HepG2 (cell line): Measurements from ENCODE around the gene ALLC. TPM values are rescaled to one million over a fixed set of nuclear protein-coding genes. Genes with fewer than 3 reads are reported as not detected.

Source experiments
- ATAC-seq: fragments of 200-7000 bp; cut with Tn5 transposase; 3 replicates; pipeline ENCODE4 v1.9.1; 2020; ENCODE audit warnings: mild to moderate bottlenecking, moderate library complexity
- Bru-seq: library from RNA; stranded (reverse); fragments of 400-500 nt; gene quantifications from one replicate; lab custom pipeline; 2021; lab: Mats Ljungman, UMichigan
- BruChase-seq, 2 experiments: library from RNA; stranded (reverse); fragments of 400-500 nt; gene quantifications; one replicate each; lab custom pipeline; 2021; lab: Mats Ljungman, UMichigan
- BruUV-seq: library from RNA; stranded (reverse); fragments of 400-500 nt; replicated peaks from 2 replicates; lab custom pipeline; 2021; lab: Mats Ljungman, UMichigan
- CTCF ChIA-PET: fragments of 300-600 bp; formaldehyde crosslinking; extraction: SDS; loops from one replicate; lab custom pipeline; 2021; ENCODE audit warnings: low total read pairs, inconsistent platforms, low intra/inter-chr PET ratio; lab: Yijun Ruan, JAX
- POLR2A ChIA-PET: fragments of 350-600 bp; sonication (Branson Sonifier 250); formaldehyde crosslinking; loops from one replicate; lab custom pipeline; 2020; ENCODE audit warnings: antibody characterized with exemption, inconsistent platforms; lab: Yijun Ruan, JAX
- DNase-seq: peaks from one replicate; pipeline ENCODE4 v3.0.0-alpha.2; 2015; ENCODE audit warnings: low spot score
- FAIRE-seq: peaks from 3 replicates; lab custom pipeline; 2011; peaks lifted over from hg19 to GRCh38; lab: Jason Lieb, UNC
- H2AFZ ChIP-seq: one replicate; pipeline ENCODE4 v1.6.1; 2011; ENCODE audit warnings: low read length, inconsistent platforms
- H3K27ac ChIP-seq: fragments of 300-600 bp; 3 replicates; pipeline ENCODE4 v1.8.0; 2011; ENCODE audit warnings: mixed run types, mild to moderate bottlenecking, mixed read lengths, low read length, inconsistent platforms; ENCODE audit not compliant: insufficient read depth; ENCODE audit errors: extremely low read length
- H3K27me3 ChIP-seq, 2 experiments: fragments of 200-600 bp in 1 of 2; 2 replicates in 1 of 2; 3 replicates in 1 of 2; pipeline versions ENCODE4 v1.6.0 to v1.8.0; 2011; ENCODE audit warnings: low read length in 2 of 2, mild to moderate bottlenecking in 2 of 2, moderate library complexity in 2 of 2, inconsistent platforms in 1 of 2; ENCODE audit not compliant: insufficient read depth in 2 of 2, control insufficient read depth in 1 of 2
- H3K36me3 ChIP-seq, 2 experiments: fragments of 200-600 bp in 1 of 2; replicated peaks in 1 of 2; 2 replicates in 1 of 2; 3 replicates in 1 of 2; pipeline versions ENCODE4 v1.5.1 to v1.8.0; 2011; ENCODE audit warnings: low read length in 2 of 2, inconsistent platforms in 1 of 2; ENCODE audit not compliant: insufficient read depth in 2 of 2, control insufficient read depth in 1 of 2
- H3K4me1 ChIP-seq: 2 replicates; pipeline ENCODE4 v1.5.1; 2012; ENCODE audit warnings: low read length, inconsistent platforms; ENCODE audit not compliant: insufficient read depth
- H3K4me2 ChIP-seq: 2 replicates; pipeline ENCODE4 v1.6.0; 2011; ENCODE audit warnings: low read depth, low read length, inconsistent platforms
- H3K4me3 ChIP-seq, 3 experiments: fragments of 200-600 bp in 1 of 3; sonication (generic), shearing (Covaris generic) in 1 of 3; replicated peaks in 1 of 3; 2 replicates each; pipeline ENCODE4 v1.5.1; 2011 to 2016; ENCODE audit warnings: low read length in 3 of 3, inconsistent platforms in 2 of 3, low read depth in 2 of 3, mild to moderate bottlenecking in 2 of 3, control low read depth in 1 of 3, mixed read lengths in 1 of 3; ENCODE audit not compliant: insufficient read depth in 1 of 3
- H3K79me2 ChIP-seq: one replicate; pipeline ENCODE4 v1.6.1; 2011; ENCODE audit warnings: low read length, inconsistent platforms; ENCODE audit not compliant: insufficient read depth
- H3K9ac ChIP-seq: 2 replicates; pipeline ENCODE4 v1.6.0; 2011; ENCODE audit warnings: mild to moderate bottlenecking, low read depth, low read length, inconsistent platforms; ENCODE audit not compliant: insufficient read depth
- H3K9me3 ChIP-seq: 2 replicates; pipeline ENCODE4 v1.5.1; 2012; ENCODE audit warnings: mild to moderate bottlenecking, low read length
- H4K20me1 ChIP-seq: 2 replicates; pipeline ENCODE4 v1.6.0; 2011; ENCODE audit warnings: inconsistent platforms, mild to moderate bottlenecking, low read length, moderate library complexity; ENCODE audit not compliant: insufficient read depth
- MEIS2 ChIP-seq: sonication (generic); formaldehyde crosslinking; IDR thresholded peaks from 2 replicates; pipeline ENCODE4 v1.9.0; 2021; ENCODE audit warnings: mild to moderate bottlenecking, missing genetic modification reagents
- PAX8 ChIP-seq: sonication (generic); formaldehyde crosslinking; IDR thresholded peaks from 2 replicates; pipeline ENCODE4 v1.8.0; 2022; ENCODE audit warnings: mild to moderate bottlenecking, missing genetic modification reagents, borderline replicate concordance
- PHF21A ChIP-seq: sonication (generic); formaldehyde crosslinking; IDR thresholded peaks from 2 replicates; pipeline ENCODE4 v1.5.0; 2020; ENCODE audit warnings: mild to moderate bottlenecking, missing genetic modification reagents
- WGBS: methylation state at CpG from one replicate; pipeline ENCODE4 v1.1.6; 2017; ENCODE audit warnings: low lambda C conversion rate; 5-methylcytosine and 5-hydroxymethylcytosine counted together
- in situ Hi-C: cut with HindIII; loops from 2 replicates; pipeline ENCODE4 v1.10.0; 2017; ENCODE audit warnings: low pct_unique_long_range_greater_than_20kb; ENCODE audit not compliant: extremely low pct_ligation_motif_present
- intact Hi-C: fragments of 100-400 bp; cut with micrococcal nuclease; formaldehyde crosslinking; loops from one replicate; pipeline ENCODE4 v1.10.0; 2022; ENCODE audit not compliant: unreplicated experiment
- long read RNA-seq, 2 experiments: library from RNA in 1 of 2; library from polyadenylated mRNA in 1 of 2; stranded (forward) in 1 of 2; unstranded in 1 of 2; transcript quantifications; one replicate each; pipeline ENCODE4 v2.0.0, GENCODE V29; 2019 to 2022
- polyA minus RNA-seq, 3 experiments: library from RNA; depleted of rRNA, polyadenylated mRNA; stranded (reverse); fragments of >200 nt; gene quantifications; 2 replicates each; pipeline ENCODE4 v1.2.3, GENCODE V29; 2011; ENCODE audit warnings: low replicate concordance in 1 of 3
- polyA plus RNA-seq, 8 experiments: library from polyadenylated mRNA; depleted of rRNA in 3 of 8; stranded (reverse) in 7 of 8; unstranded in 1 of 8; fragments of >200 nt; fragmentation: Illumina TruSeq in 4 of 8; extraction: Trizol in 4 of 8; gene quantifications; 2 replicates each; pipeline versions ENCODE4 v1.2.1 to v1.2.3, GENCODE V29; 2011 to 2016; ENCODE audit warnings: low read depth in 4 of 8, missing spikeins in 1 of 8, mixed read lengths in 1 of 8; ENCODE audit not compliant: insufficient read depth in 1 of 8
- total RNA-seq, 5 experiments: library from RNA; depleted of rRNA; stranded (reverse); fragments of >200 nt; fragmentation: Illumina TruSeq; extraction: Trizol; gene quantifications; 2 replicates each; pipeline ENCODE4 v1.2.3, GENCODE V29; 2016; ENCODE audit warnings: low read depth in 1 of 5

Gene ALLC
- total RNA-seq (2016; rRNA removed; fragmentation: Illumina TruSeq; extraction: Trizol), result 0.11 TPM in 1 of 2 replicates, not detected in the other
- total RNA-seq (2016; cell fraction: cytosol; rRNA removed; fragmentation: Illumina TruSeq; extraction: Trizol; ENCODE audit: low read depth), result 0.20 TPM in 1 of 2 replicates, not detected in the other
- total RNA-seq (2016; cell fraction: insoluble cytoplasmic fraction; rRNA removed; fragmentation: Illumina TruSeq; extraction: Trizol), result 0.19 TPM in 1 of 2 replicates, not detected in the other
- total RNA-seq (2016; cell fraction: membrane; rRNA removed; fragmentation: Illumina TruSeq; extraction: Trizol), result 0.14 TPM in 1 of 2 replicates, not detected in the other
- 0.25 and 0.43 TPM in 2 replicates for total RNA-seq (2016; cell fraction: nucleus; rRNA removed; fragmentation: Illumina TruSeq; extraction: Trizol)
- polyA plus RNA-seq (2011; rRNA removed), result 0.04 and 0.08 TPM in 2 replicates
- 0.03 TPM in 1 of 2 replicates, not detected in the other for polyA plus RNA-seq (2011; cell fraction: cytosol; rRNA removed)
- 0.07 and 0.16 TPM in 2 replicates for polyA plus RNA-seq (2011; cell fraction: nucleus; rRNA removed)
- not detected in 2 replicates for polyA plus RNA-seq (2012)
- polyA plus RNA-seq (2016; cell fraction: cytosol; fragmentation: Illumina TruSeq; extraction: Trizol; ENCODE audit: low read depth), result not detected in 2 replicates
- polyA plus RNA-seq (2016; cell fraction: insoluble cytoplasmic fraction; fragmentation: Illumina TruSeq; extraction: Trizol; ENCODE audit: low read depth), result 0.25 TPM in 1 of 2 replicates, not detected in the other
- 0.08 TPM in 1 of 2 replicates, not detected in the other for polyA plus RNA-seq (2016; cell fraction: membrane; fragmentation: Illumina TruSeq; extraction: Trizol; ENCODE audit: low read depth)
- polyA plus RNA-seq (2016; cell fraction: nucleus; fragmentation: Illumina TruSeq; extraction: Trizol; ENCODE audit: insufficient read depth, low read depth), result 0.92 and 1.3 TPM in 2 replicates
- polyA minus RNA-seq (2011; rRNA and poly(A)+ RNA removed; ENCODE audit: low replicate concordance), result not detected in 2 replicates
- polyA minus RNA-seq (2011; cell fraction: cytosol; rRNA and poly(A)+ RNA removed), result not detected in 2 replicates
- 0.39 TPM in 1 of 2 replicates, not detected in the other for polyA minus RNA-seq (2011; cell fraction: nucleus; rRNA and poly(A)+ RNA removed)
- percentile 26 among the genes with signal in this experiment for Bru-seq, nascent RNA
- percentile 25 among the genes with signal in this experiment for BruChase-seq, experiment 1, labeled RNA remaining after a 6-hour chase
- BruChase-seq, experiment 2, labeled RNA remaining after a 2-hour chase, result percentile 22 among the genes with signal in this experiment
- long read RNA-seq, experiment 1, result 0 reads
- long read RNA-seq, experiment 2, result 0 reads

DNA sequence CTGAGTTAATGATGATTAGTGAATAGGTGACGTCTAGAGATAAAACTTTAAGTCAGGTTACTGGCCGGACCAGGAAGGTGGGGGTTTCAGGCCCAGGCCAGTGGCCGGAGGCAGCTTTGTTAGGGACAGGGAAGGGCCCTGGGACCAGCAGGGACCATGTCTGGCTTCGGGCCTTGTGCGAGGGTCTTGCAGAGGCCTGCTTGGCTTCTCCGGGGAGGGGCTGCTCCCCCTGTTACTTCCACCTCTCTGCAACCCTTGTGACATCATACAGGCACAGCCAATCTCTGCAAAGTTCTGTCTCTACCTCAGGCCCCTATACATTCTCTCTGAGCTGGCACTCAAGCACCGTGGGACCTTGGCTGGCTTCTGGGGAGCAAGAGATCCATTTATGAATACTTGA lies at the start of gene ALLC:
ALLC (plus strand) TSS at position 320 of the 400 bp plus-strand sequence. CDS start 12,958 bp downstream, outside the sequence.
- FAIRE-seq, result no peak
- no peak for DNase-seq
- ChIA-PET CTCF (no interaction called here), POLR2A (interaction anchor here (1.0 to 1.6 kb wide), 2 partner anchors 122 to 192 kb away, joined by 3 to 5 read pairs; no protein-coding TSS in a partner anchor)
- peak within 1 kb of the TSS; percentile 61 for H2AFZ ChIP-seq
- H3K9ac ChIP-seq, result peak within 1 kb of the TSS; percentile 55
- 77% methylated on average over 7 of the region's 7 CpGs for WGBS
- H3K27me3 ChIP-seq, result peaks cover 0 to 15% of the 10 kb centered on the region in 2 experiments; a peak in 2 of 5 replicates
- no peaks in the 10 kb centered on the region for H4K20me1 ChIP-seq
- ATAC-seq, result no peak
- no peak for TF ChIP-seq PAX8 (CRISPR knock-in tag)
- 0 out of 2 replicates have a peak, but pooled peaks have one; percentile 7 for TF ChIP-seq MEIS2 (CRISPR knock-in tag)
- 0 out of 2 replicates have a peak, but pooled peaks have one; percentile 7 for TF ChIP-seq PHF21A (CRISPR knock-in tag)
- peak within 1 kb of the TSS; percentile 1 to 66 (median 36); a peak in 5 of 6 replicates for H3K4me3 ChIP-seq
- in situ Hi-C loops (no loop called here), intact Hi-C loops (loop anchor here (5.0 to 10.0 kb wide), 2 partner anchors 281 to 353 kb away; partner anchors contain the start of genes EIPR1 and TRAPPC12)
- H3K36me3 ChIP-seq, result no peaks in the 10 kb centered on the region
- peaks cover 62% of the 10 kb centered on the region for H3K4me1 ChIP-seq
- H3K27ac ChIP-seq, result peak within 1 kb of the TSS; percentile 47
- no TSS peak for BruUV-seq
- peak within 1 kb of the TSS; percentile 89 for H3K4me2 ChIP-seq
- no peaks in the 10 kb centered on the region for H3K79me2 ChIP-seq
- no peaks in the 10 kb centered on the region for H3K9me3 ChIP-seq
